ENCODE measurements around the gene MAN1A1. TPM values are rescaled to one million over a fixed set of nuclear protein-coding genes. Genes with fewer than 3 reads are reported as not detected.

Gene MAN1A1
- total RNA-seq, 1 donor from 2014 or later, result 19.7 TPM

DNA sequence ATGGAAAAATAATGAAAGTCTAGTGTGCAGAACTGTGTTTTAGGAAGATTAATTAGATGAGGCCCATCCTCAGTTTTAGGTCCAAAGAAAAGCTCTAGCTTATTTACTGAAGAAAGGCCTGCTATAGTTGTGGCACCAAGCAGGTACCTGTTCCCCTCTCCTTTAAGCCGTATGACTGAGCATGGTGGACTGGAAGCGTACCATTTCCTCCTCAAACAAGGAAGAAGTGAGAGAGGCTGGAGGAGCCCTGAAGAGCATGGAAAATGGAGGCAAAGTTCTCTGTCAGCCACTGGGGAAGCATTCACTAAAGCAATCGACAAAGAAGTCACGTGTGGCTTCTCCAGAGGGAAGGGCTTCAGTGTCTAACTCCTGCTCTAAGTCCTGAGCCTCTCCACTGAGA lies 100.2 kb downstream of the MAN1A1 start:
- TF ChIP-seq, protein P1, sequence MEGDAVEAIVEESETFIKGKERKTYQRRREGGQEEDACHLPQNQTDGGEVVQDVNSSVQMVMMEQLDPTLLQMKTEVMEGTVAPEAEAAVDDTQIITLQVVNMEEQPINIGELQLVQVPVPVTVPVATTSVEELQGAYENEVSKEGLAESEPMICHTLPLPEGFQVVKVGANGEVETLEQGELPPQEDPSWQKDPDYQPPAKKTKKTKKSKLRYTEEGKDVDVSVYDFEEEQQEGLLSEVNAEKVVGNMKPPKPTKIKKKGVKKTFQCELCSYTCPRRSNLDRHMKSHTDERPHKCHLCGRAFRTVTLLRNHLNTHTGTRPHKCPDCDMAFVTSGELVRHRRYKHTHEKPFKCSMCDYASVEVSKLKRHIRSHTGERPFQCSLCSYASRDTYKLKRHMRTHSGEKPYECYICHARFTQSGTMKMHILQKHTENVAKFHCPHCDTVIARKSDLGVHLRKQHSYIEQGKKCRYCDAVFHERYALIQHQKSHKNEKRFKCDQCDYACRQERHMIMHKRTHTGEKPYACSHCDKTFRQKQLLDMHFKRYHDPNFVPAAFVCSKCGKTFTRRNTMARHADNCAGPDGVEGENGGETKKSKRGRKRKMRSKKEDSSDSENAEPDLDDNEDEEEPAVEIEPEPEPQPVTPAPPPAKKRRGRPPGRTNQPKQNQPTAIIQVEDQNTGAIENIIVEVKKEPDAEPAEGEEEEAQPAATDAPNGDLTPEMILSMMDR (IDR thresholded peaks at IDR 0.05; ENCODE audit: borderline replicate concordance), result no peak
- Histone ChIP-seq H3K9me3 (replicated peaks) (no peaks in the 10 kb centered on the region), H3K36me3 (peaks cover 14% of the 10 kb centered on the region), H3K4me3 (no peak overlapping the region), H3K27ac (replicated peaks) (no peak overlapping the region), H3K27me3 (ENCODE audit: low read depth) (no peaks in the 10 kb centered on the region), H3K4me1 (no peaks in the 10 kb centered on the region)
- intact Hi-C loops (cut with micrococcal nuclease), result no loop called here
- DNase-seq, result no peak

DNA sequence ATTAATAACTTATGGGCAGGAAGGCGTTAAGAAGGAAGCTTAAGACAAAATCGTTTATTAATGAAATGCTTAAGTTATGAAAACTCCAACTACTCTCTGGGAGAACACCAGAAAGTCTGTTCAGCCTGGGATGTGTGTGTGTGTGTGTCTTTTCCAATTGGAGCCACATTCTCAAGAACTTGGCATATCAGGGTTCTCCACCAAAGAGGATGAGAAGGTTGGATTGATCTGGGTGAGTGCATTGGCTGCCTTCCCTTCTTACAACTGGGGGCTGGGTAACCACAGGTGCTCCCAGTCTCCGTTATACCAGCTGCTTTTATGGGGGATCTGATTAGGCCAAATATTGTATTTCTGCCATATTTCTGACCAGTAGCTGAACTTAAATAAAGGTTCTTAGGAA lies 102.1 kb downstream of the MAN1A1 start:
- Histone ChIP-seq H3K9me3 (replicated peaks) (no peaks in the 10 kb centered on the region), H3K27ac (replicated peaks) (no peak overlapping the region), H3K4me3 (no peak overlapping the region), H3K4me1 (no peaks in the 10 kb centered on the region), H3K27me3 (ENCODE audit: low read depth) (no peaks in the 10 kb centered on the region), H3K36me3 (peaks cover 14% of the 10 kb centered on the region)
- no peak for DNase-seq
- intact Hi-C loops (cut with micrococcal nuclease), result no loop called here
- TF ChIP-seq, protein P1 (IDR thresholded peaks at IDR 0.05; ENCODE audit: borderline replicate concordance), result no peak

DNA sequence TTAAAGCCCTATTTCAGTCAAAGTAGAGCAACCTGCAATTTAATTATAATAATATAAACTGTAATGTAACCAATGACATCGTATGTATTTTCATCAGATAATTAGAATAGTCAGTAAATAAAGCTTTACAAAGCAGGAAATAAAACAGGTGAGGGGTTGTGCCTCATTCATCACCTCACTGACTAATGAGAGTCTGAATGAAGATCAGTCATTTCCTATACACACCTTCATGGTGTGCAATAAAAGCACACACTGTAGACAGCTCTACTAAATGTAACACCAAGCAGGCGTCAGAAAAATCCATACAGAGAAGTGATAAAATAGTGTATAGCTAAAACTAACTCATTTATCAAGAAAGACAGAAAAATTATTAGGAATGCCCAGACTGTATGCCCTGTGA lies 105.9 kb downstream of the MAN1A1 start:
- Histone ChIP-seq H3K27ac (replicated peaks) (no peak overlapping the region), H3K9me3 (replicated peaks) (no peaks in the 10 kb centered on the region), H3K4me1 (peaks cover 15% of the 10 kb centered on the region), H3K36me3 (peaks cover 14% of the 10 kb centered on the region), H3K4me3 (no peak overlapping the region), H3K27me3 (ENCODE audit: low read depth) (no peaks in the 10 kb centered on the region)
- intact Hi-C loops (cut with micrococcal nuclease), result no loop called here
- DNase-seq, result no peak
- TF ChIP-seq, protein P1 (IDR thresholded peaks at IDR 0.05; ENCODE audit: borderline replicate concordance), result no peak

DNA sequence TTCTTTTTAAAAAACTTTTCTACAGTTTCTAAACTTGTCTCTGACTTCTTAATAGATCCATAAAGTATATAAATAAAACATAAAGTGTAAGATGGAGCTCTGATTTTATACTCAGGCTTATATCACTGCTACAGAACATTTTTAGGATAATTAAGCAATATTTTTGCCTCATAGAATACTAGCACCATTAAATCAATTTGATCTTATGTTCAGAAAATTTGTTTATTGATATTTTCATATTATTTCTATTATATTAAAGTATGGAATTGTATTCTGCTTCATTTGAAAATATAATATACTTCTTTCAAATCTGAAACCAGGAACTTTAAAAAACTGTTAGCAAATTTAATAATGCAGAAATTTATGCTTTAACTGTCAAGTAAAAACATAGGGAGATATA lies 106.5 kb downstream of the MAN1A1 start:
- Histone ChIP-seq H3K36me3 (peaks cover 14% of the 10 kb centered on the region), H3K27ac (replicated peaks) (no peak overlapping the region), H3K4me3 (no peak overlapping the region), H3K27me3 (ENCODE audit: low read depth) (no peaks in the 10 kb centered on the region), H3K9me3 (replicated peaks) (no peaks in the 10 kb centered on the region), H3K4me1 (peaks cover 15% of the 10 kb centered on the region)
- intact Hi-C loops (cut with micrococcal nuclease), result no loop called here
- DNase-seq, result no peak
- TF ChIP-seq, protein P1 (IDR thresholded peaks at IDR 0.05; ENCODE audit: borderline replicate concordance), result no peak

DNA sequence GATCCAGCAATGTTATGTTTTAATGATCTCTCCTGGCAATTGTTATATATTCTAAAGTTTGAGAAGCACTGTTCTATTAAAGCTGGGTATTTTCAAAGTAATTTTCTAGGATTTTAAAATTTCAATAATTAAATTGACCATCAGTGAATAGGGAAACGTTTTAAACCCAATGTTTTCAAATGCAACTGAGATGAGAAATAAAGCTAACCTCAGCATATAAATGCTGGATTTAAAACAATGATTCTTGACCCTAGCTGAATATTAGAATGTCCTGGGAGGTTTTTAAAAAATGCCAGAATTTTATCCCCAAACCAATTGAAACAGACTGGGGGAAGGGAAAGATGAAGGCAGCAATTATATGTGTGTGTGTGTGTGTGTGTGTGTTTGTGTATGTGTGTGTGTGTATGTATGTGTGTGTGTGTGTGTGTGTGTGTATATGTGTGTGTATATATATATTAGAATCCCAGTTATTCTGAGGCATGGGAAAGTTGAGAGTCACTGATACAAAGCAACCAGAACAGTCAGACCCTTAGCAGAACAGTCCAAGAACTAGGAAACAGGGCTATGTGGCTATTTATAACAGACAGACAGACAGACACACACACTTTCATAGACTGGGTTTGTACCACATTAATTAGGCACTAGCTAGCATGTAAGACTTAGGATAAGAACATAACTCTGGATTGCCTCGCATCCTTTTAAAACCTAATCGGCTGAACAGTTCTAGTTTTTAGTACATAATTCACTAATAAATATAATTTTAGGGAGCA lies 107.8 kb downstream of the MAN1A1 start:
- peak overlapping the region; percentile 51 for H3K27ac ChIP-seq (replicated peaks)

More for the DNA sequence above, 107.8 kb downstream of the MAN1A1 start:
- DNase-seq, result no peak
- intact Hi-C loops (cut with micrococcal nuclease), result no loop called here
- Histone ChIP-seq H3K9me3 (replicated peaks) (no peaks in the 10 kb centered on the region), H3K4me1 (peaks cover 15% of the 10 kb centered on the region), H3K27me3 (ENCODE audit: low read depth) (no peaks in the 10 kb centered on the region), H3K4me3 (no peak overlapping the region), H3K36me3 (peaks cover 4% of the 10 kb centered on the region)
- TF ChIP-seq, protein P1 (IDR thresholded peaks at IDR 0.05; ENCODE audit: borderline replicate concordance), result no peak

Data from left ventricle myocardium inferior (tissue), 1 donor.